GM21528 (cell line): ENCODE data around the gene GRB2.
"Not testable (repeated sequence)": the region's sequence is repeated elsewhere in the genome, so short reads cannot be mapped to it uniquely, and the experiment has no call there.

Source experiments
- ATAC-seq: cut with Tn5 transposase; IDR thresholded peaks from one replicate; pipeline ENCODE4 v1.9.1; 2021; ENCODE audit warnings: mild to moderate bottlenecking, moderate library complexity; ENCODE audit not compliant: unreplicated experiment, low FRiP score

The GRB2 gene

GRCh38 chr17:75289832-75290337 is 115.6 kb downstream of the GRB2 start:
- ATAC-seq = peak; percentile 25

GRCh38 chr17:75289115-75289831 is 116.2 kb downstream of the GRB2 start, which contains the start of gene SLC25A19:
Gene SLC25A19 (minus strand): TSS chr17:75289433. CDS start chr17:75286764, 2,669 bp downstream.
- ATAC-seq = peak; percentile 86

- peak; percentile 15 for ATAC-seq
Observed at GRCh38 chr17:75288770-75289114, 116.7 kb downstream of the GRB2 start.

GRCh38 chr17:75288359-75288758 is 117.1 kb downstream of the GRB2 start:
- no peak for ATAC-seq

GRCh38 chr17:75287221-75287620 is 118.3 kb downstream of the GRB2 start:
- ATAC-seq = no peak

- no peak for ATAC-seq
Observed at GRCh38 chr17:75285123-75285522, 120.4 kb downstream of the GRB2 start.

- ATAC-seq = not testable (repeated sequence)
Observed at GRCh38 chr17:75280189-75280588, 125.3 kb downstream of the GRB2 start.

- ATAC-seq = no peak
Observed at GRCh38 chr17:75277664-75278071, 127.8 kb downstream of the GRB2 start.

GRCh38 chr17:75273977-75274708 is 131.3 kb downstream of the GRB2 start:
- ATAC-seq = no peak

- no peak for ATAC-seq
Observed at GRCh38 chr17:75272848-75273184, 132.7 kb downstream of the GRB2 start.

- ATAC-seq = no peak
Observed at GRCh38 chr17:75271955-75272847, 133.3 kb downstream of the GRB2 start.

- ATAC-seq = peak; percentile 58
Observed at GRCh38 chr17:75271233-75271954, 134.1 kb downstream of the GRB2 start.

- no peak for ATAC-seq
Observed at GRCh38 chr17:75270966-75271232, 134.6 kb downstream of the GRB2 start, which contains the start of gene MIF4GD. Gene MIF4GD (minus strand): TSS chr17:75271231. CDS start chr17:75270195, 1,036 bp downstream.

- peak; percentile 29 for ATAC-seq
Observed at GRCh38 chr17:75270218-75270965, 135.1 kb downstream of the GRB2 start.

GRCh38 chr17:75269844-75270217 is 135.6 kb downstream of the GRB2 start:
- ATAC-seq = no peak
